ENCODE measurements around the gene CCT6A.
"Not testable (repeated sequence)": the region's sequence is repeated elsewhere in the genome, so short reads cannot be mapped to it uniquely, and the experiment has no call there.

CCT6A gene

GRCh38 chr7:56099653-56100052 lies 48.1 kb downstream of the CCT6A start:
- Histone ChIP-seq H3K4me3 (ENCODE audit: low read depth, low read length) (no peak overlapping the region), H3K9me3 (ENCODE audit: control insufficient read depth, insufficient read depth, low read length) (peaks cover 2% of the 10 kb centered on the region; the same call in 1 of the 2 replicates)

GRCh38 chr7:56104138-56104537 lies 52.6 kb downstream of the CCT6A start:
- H3K9me3 ChIP-seq (ENCODE audit: control insufficient read depth, insufficient read depth, low read length), result peaks cover 24% of the 10 kb centered on the region
- H3K4me3 ChIP-seq (ENCODE audit: low read depth, low read length); H3K27ac ChIP-seq (ENCODE audit: low read depth, low read length); H3K27me3 ChIP-seq (ENCODE audit: control insufficient read depth, insufficient read depth, low read length); H3K9ac ChIP-seq (ENCODE audit: low read depth, low read length); H3K4me1 ChIP-seq (ENCODE audit: control insufficient read depth, insufficient read depth, low read length): not testable (repeated sequence)
- H3K36me3 ChIP-seq (ENCODE audit: control insufficient read depth, insufficient read depth, low read length), result peaks cover 30% of the 10 kb centered on the region

More at GRCh38 chr7:56099653-56100052, 48.1 kb downstream of the CCT6A start:
- Histone ChIP-seq H3K4me1 (ENCODE audit: control insufficient read depth, insufficient read depth, low read length) (no peaks in the 10 kb centered on the region), H3K9ac (ENCODE audit: low read depth, low read length) (no peak overlapping the region), H3K27ac (ENCODE audit: low read depth, low read length) (no peak overlapping the region), H3K36me3 (ENCODE audit: control insufficient read depth, insufficient read depth, low read length) (peaks cover 30% of the 10 kb centered on the region), H3K27me3 (ENCODE audit: control insufficient read depth, insufficient read depth, low read length) (no peaks in the 10 kb centered on the region)

DNA sequence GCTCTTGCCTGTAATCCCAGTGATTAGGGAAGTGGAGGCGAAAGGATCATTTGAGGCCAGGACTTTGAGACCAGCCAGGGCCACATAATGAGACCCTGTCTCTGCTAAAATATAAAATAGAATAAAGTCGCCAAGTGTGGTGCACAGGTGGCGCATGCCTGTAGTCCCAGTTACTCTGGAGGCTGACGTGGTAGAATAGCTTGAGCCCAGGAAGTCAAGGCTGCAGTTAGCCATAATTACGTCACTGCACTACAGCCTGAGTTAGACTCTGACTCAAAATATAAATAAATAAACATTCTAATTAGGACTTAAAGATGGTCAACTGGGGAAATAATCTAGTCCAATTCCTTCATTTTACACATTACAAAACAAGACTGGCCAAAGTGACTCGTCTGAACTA lies 53.9 kb downstream of the CCT6A start:
- no peaks in the 10 kb centered on the region for H3K4me1 ChIP-seq (ENCODE audit: control insufficient read depth, insufficient read depth, low read length)
- no peaks in the 10 kb centered on the region for H3K27me3 ChIP-seq (ENCODE audit: control insufficient read depth, insufficient read depth, low read length)
- H3K9ac ChIP-seq (ENCODE audit: low read depth, low read length), result peak overlapping the region; percentile 72
- peaks cover 26% of the 10 kb centered on the region for H3K36me3 ChIP-seq (ENCODE audit: control insufficient read depth, insufficient read depth, low read length)
- H3K4me3 ChIP-seq (ENCODE audit: low read depth, low read length), result peak overlapping the region; percentile 87
- H3K9me3 ChIP-seq (ENCODE audit: control insufficient read depth, insufficient read depth, low read length), result peaks cover 26% of the 10 kb centered on the region
- H3K27ac ChIP-seq (ENCODE audit: low read depth, low read length), result no peak overlapping the region

GRCh38 chr7:56106108-56107073 lies 54.8 kb downstream of the CCT6A start, which contains the start of gene CHCHD2:
TSS of gene CHCHD2 (minus strand) at chr7:56106476. CDS start at chr7:56106413, 63 bp downstream.
- no peaks in the 10 kb centered on the region for H3K4me1 ChIP-seq (ENCODE audit: control insufficient read depth, insufficient read depth, low read length)
- H3K9ac ChIP-seq (ENCODE audit: low read depth, low read length), result peak within 1 kb of the TSS; percentile 72
- H3K27ac ChIP-seq (ENCODE audit: low read depth, low read length), result peak within 1 kb of the TSS; percentile 82
- peaks cover 29% of the 10 kb centered on the region for H3K9me3 ChIP-seq (ENCODE audit: control insufficient read depth, insufficient read depth, low read length)
- peaks cover 18% of the 10 kb centered on the region for H3K36me3 ChIP-seq (ENCODE audit: control insufficient read depth, insufficient read depth, low read length)
- peak within 1 kb of the TSS; percentile 87 for H3K4me3 ChIP-seq (ENCODE audit: low read depth, low read length)
- H3K27me3 ChIP-seq (ENCODE audit: control insufficient read depth, insufficient read depth, low read length), result no peaks in the 10 kb centered on the region

DNA sequence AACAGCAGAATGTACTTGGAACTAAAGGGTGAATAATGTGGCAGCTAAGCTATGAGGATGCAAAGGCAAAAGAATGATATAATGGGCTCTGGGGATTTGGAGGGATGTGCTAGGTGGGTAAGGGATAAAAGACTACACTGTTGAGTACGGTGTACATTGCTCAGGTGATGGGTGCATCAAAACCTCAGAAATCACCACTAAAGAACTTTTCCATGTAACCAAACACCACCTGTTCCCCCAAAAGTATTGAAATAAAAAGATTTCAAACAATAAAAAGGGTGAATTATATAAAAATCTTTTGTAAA lies 56.3 kb downstream of the CCT6A start:
- Histone ChIP-seq H3K27me3 (ENCODE audit: control insufficient read depth, insufficient read depth, low read length) (no peaks in the 10 kb centered on the region), H3K36me3 (ENCODE audit: control insufficient read depth, insufficient read depth, low read length) (peaks cover 8% of the 10 kb centered on the region), H3K4me3 (ENCODE audit: low read depth, low read length) (no peak overlapping the region), H3K9ac (ENCODE audit: low read depth, low read length) (no peak overlapping the region), H3K27ac (ENCODE audit: low read depth, low read length) (no peak overlapping the region), H3K4me1 (ENCODE audit: control insufficient read depth, insufficient read depth, low read length) (no peaks in the 10 kb centered on the region), H3K9me3 (ENCODE audit: control insufficient read depth, insufficient read depth, low read length) (peaks cover 40% of the 10 kb centered on the region)

DNA sequence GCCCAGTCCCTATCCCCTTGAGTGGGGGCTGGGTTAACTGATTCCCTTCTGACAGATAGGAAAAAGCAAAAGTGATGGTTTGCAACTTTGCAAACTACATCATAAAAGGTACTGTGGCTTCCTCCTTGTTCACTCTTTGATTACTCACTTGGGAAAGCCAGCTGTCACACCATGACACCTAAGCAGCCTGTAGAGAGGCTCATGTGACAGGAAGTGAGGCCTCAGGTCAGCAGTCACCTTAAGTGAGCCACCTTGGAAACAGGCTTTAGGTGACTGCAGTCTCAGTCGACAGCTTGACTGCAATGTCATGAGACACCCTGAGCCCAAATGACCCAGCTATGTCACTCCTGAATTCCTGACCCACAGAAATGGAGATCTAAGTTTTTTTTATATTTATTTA lies 59.0 kb downstream of the CCT6A start:
- peaks cover 55% of the 10 kb centered on the region for H3K9me3 ChIP-seq (ENCODE audit: control insufficient read depth, insufficient read depth, low read length)
- no peaks in the 10 kb centered on the region for H3K36me3 ChIP-seq (ENCODE audit: control insufficient read depth, insufficient read depth, low read length)
- no peak overlapping the region for H3K9ac ChIP-seq (ENCODE audit: low read depth, low read length)
- no peaks in the 10 kb centered on the region for H3K27me3 ChIP-seq (ENCODE audit: control insufficient read depth, insufficient read depth, low read length)
- H3K4me1 ChIP-seq (ENCODE audit: control insufficient read depth, insufficient read depth, low read length), result no peaks in the 10 kb centered on the region
- H3K4me3 ChIP-seq (ENCODE audit: low read depth, low read length), result no peak overlapping the region
- H3K27ac ChIP-seq (ENCODE audit: low read depth, low read length), result no peak overlapping the region

- H3K9me3 ChIP-seq (ENCODE audit: control insufficient read depth, insufficient read depth, low read length), result peaks cover 61% of the 10 kb centered on the region
- H3K27me3 ChIP-seq (ENCODE audit: control insufficient read depth, insufficient read depth, low read length); H3K36me3 ChIP-seq (ENCODE audit: control insufficient read depth, insufficient read depth, low read length); H3K27ac ChIP-seq (ENCODE audit: low read depth, low read length); H3K4me1 ChIP-seq (ENCODE audit: control insufficient read depth, insufficient read depth, low read length); H3K4me3 ChIP-seq (ENCODE audit: low read depth, low read length); H3K9ac ChIP-seq (ENCODE audit: low read depth, low read length): not testable (repeated sequence)
Observed at GRCh38 chr7:56112244-56112643, 60.7 kb downstream of the CCT6A start.
